GM19238 (cell line): ENCODE results near the gene ZFAND4.
"Not testable (repeated sequence)": the region's sequence is repeated elsewhere in the genome, so short reads cannot be mapped to it uniquely, and the experiment has no call there.

Experiments
- DNase-seq: peaks from one replicate; pipeline ENCODE4 v3.0.0; 2011; ENCODE audit warnings: low spot score; ENCODE audit not compliant: insufficient read length

Gene ZFAND4

GRCh38 chr10:45589868-45590267, 82.7 kb downstream of the ZFAND4 start:
- no peak for DNase-seq

- no peak for DNase-seq
Measured at GRCh38 chr10:45589009-45589408, 83.6 kb downstream of the ZFAND4 start.

GRCh38 chr10:45586028-45586824, 86.3 kb downstream of the ZFAND4 start:
- DNase-seq = no peak

GRCh38 chr10:45585131-45585530, 87.4 kb downstream of the ZFAND4 start:
- DNase-seq = no peak

GRCh38 chr10:45582386-45582781, 90.2 kb downstream of the ZFAND4 start:
- DNase-seq = no peak

- no peak for DNase-seq
Measured at GRCh38 chr10:45581582-45582385, 90.8 kb downstream of the ZFAND4 start.

- DNase-seq = no peak
Measured at GRCh38 chr10:45581216-45581549, 91.4 kb downstream of the ZFAND4 start.

- no peak for DNase-seq
Measured at GRCh38 chr10:45580371-45581215, 92.0 kb downstream of the ZFAND4 start.

- no peak for DNase-seq
Measured at GRCh38 chr10:45578384-45578971, 94.1 kb downstream of the ZFAND4 start.

- no peak for DNase-seq
Measured at GRCh38 chr10:45575966-45576597, 96.5 kb downstream of the ZFAND4 start.

GRCh38 chr10:45575032-45575761, 97.4 kb downstream of the ZFAND4 start:
- not testable (repeated sequence) for DNase-seq

- DNase-seq = no peak
Measured at GRCh38 chr10:45569471-45569870, 103.1 kb downstream of the ZFAND4 start.

GRCh38 chr10:45566415-45566814, 106.2 kb downstream of the ZFAND4 start:
- DNase-seq = no peak
